SHP77 treated with DMSO at 0.1 percent for 48 hours (cell line): Measurements from ENCODE around the gene SEC16A.

ENCODE experiments used
- DNase-seq: peaks from one replicate; lab custom pipeline; 2025; lab: John Stamatoyannopoulos, UW

SEC16A gene

GRCh38 chr9:136504512-136505348, 21.9 kb upstream of the SEC16A start:
- DNase-seq: no peak

- no peak for DNase-seq
Observed at GRCh38 chr9:136502940-136503550, 20.2 kb upstream of the SEC16A start.

DNA sequence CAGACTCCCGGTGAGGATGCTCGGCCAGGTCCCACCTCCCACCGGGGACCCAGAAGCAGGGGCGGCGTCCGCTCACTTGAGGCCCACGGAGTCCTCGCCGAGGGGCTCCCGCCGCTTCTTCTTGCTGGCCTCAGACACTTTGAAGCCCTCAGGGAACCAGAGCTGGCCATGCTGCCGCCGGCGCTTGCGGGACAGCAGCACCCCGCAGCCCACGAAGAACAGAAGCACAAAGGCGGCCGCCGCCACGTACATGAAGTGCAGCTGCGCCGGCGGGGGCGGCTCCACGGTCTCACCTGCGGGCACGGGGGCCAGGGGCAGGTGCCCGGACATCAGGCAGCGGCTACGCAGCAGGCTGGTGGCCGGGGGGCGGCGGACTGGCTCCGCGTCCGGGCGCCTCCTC, 19.4 kb upstream of the SEC16A start:
- no peak for DNase-seq

DNA sequence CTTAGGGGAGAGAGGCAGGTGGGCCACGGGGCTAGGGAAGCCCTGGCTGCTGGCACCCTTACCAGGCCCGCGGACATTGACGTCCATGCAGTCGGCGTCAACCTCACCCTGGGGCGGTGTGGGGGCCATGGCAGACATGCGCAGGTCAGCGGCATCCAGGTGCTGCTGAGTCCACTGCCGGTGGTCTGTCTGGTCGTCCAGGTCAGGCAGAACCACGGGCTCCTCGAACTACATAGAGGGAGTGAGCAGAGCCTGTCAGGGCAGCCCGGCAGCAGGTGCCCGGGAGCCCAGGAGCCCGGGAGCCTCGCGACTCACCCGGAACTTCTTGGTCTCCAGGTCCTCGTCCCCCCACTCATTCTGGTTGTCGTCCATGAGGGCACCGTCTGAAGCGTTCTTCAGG, 18.8 kb upstream of the SEC16A start:
- no peak for DNase-seq

DNA sequence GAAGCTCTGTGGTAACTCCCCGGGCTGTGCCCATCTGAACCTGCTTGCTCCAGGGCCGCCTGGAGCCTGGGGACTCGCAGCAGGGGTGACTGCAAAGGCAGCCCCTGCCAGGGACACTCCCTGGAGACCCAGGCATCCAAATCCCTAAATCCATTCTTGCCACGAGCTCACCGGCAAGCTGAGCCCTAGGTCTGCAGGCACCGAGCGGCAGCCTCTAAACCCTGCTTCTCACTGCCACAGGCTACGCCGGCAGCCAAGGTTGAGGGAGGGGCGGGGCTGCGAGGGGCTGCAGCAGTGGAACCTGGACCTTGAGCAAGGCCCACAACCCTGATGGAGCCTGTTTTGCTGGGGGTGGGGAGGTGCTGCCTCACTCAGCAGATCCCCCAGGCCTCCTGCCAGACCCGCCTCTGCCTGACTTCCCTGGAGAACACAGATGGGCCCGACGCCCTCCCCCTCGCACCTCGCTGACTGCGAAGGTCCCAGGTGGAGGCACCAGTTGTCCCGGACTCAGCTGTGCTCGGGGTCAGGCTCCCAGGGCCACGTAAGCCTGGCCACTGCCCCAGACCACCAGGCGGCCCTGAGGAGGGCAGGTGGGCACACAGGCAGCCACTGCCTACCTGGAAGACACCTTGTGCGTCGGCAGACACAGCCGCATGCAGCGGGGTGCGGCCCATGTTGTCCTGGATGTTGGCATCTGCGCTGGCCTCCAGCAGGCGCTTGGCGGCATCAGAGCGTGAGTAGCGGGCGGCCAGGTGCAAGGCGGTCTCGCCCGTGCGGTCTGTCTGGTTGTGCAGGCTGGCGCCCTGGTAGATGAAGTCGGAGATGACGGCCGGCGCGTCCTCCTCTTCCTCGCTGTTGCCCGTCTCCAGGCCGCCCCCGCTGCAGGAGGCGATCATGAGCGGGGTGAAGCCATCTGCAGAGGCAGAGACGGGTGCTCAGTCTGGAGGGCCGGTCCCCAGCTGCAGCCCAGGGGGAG, 17.4 kb upstream of the SEC16A start:
- no peak for DNase-seq

DNA sequence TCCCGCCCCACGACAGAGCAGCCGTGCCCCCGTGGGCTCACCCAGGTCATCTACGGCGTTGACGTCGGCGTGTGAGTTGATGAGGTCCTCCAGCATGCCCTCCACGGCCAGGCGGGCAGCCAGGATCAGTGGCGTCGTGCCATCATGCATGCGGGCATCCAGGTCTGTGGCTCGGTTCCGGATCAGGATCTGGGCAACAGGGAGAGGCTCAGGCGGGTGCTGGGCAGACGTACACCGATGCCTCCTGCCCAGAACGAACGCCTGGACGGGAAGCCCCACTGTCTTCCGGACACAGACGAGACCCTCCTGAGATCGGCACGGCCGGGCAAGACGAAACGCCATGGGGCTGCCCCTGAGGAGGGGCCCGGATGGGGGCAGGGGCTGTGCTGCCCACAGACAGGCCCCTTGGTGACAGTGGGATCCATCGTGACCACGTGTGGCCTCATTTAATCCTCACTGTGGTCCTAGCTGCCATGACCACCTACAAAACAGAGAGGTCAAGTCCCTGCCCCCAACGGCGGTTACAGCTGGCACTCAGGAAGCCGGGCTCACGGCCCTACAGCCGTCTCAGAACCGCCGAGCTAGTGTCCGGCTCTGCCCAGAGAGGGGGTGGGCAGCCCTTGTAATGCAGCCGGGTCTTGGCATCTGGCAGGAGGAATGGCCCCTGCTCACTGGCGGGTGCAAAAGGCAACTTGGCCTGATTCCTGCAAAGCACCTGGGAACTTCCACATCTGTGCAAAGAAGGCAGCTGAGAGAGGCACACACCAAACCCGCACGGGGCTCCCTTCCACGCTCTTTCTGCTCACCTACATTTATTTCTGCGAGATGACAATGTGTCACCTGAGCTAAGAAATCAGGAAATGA, 16.5 kb upstream of the SEC16A start:
- DNase-seq: no peak

DNA sequence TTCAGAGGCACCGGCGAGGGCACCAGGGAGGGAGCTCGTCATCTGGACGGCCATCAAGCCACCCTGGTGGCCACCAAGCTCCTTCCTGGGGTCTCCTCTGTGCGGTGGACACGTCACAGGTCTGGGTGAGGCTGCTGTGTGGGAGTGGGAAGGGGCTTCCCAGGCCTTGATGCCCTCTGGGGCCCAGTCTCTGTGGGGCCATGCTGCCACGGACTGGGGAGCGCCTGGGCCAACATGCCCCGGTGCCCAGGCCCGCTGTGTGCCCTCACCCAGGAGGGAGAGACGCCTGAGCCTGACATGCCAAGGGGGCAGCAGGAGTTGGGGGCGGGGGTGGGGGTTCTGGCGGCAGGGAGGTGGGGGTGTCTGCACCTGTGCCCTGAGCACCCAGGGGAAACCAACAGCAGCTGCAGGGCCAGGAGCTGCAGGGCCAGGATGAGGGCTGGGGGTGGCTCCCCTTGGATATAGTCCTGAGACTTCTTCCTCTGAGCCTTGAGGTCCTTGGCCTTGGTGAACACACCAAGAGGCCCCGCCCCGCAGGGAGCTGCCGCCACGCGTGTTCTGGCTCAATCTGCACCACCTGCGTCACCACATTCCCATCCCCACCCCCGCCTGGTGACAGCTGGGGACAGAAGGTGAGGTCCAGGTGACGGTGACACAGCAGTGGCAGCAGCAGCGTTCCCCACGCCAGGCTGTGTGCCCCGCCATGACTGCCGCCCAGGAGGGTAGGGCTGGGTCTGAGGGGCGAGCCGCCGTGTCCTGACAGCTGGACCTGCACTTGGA, 15.3 kb upstream of the SEC16A start:
- DNase-seq: no peak

DNA sequence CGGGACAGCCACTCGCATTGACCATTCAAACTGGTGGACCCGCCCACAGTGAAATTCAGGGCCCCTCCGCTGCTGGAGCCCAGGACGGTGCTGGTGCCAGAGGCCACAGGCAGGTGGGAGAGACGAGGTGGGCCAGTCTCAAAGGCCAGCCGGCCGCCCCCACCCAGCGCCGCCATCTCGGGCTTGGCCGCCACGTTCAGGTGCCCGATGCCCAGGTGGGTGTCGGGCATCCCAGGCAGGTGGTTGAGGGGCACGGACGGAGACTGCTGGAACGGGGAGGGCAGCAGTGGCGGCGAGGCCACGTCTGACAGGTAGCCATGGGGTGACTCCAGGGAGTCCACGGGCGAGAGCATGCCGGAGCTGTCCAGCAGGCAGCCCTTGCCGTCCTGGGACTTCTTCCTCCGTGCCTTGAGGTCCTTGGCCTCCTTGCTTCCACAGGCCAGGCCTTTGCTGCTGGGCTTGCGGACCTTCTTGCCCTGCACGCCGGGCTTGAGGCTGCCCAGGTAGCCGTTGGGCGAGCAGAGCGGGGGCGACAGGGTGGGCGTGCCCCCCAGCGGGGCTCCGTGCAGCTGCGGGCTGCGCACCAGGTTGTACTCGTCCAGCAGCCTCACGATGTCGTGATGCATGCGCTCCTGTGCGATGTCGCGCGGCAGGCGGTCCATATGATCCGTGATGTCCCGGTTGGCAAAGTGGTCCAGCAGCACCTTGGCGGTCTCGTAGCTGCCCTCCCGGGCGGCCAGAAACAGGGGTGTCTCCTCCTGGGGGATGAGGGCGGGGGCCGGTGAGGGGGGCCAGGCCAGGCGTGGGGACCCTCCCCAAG, 14.2 kb upstream of the SEC16A start:
- no peak for DNase-seq

- no peak for DNase-seq
Observed at GRCh38 chr9:136496181-136496580, 13.3 kb upstream of the SEC16A start.

GRCh38 chr9:136495238-136495800, 12.5 kb upstream of the SEC16A start:
- no peak for DNase-seq

DNA sequence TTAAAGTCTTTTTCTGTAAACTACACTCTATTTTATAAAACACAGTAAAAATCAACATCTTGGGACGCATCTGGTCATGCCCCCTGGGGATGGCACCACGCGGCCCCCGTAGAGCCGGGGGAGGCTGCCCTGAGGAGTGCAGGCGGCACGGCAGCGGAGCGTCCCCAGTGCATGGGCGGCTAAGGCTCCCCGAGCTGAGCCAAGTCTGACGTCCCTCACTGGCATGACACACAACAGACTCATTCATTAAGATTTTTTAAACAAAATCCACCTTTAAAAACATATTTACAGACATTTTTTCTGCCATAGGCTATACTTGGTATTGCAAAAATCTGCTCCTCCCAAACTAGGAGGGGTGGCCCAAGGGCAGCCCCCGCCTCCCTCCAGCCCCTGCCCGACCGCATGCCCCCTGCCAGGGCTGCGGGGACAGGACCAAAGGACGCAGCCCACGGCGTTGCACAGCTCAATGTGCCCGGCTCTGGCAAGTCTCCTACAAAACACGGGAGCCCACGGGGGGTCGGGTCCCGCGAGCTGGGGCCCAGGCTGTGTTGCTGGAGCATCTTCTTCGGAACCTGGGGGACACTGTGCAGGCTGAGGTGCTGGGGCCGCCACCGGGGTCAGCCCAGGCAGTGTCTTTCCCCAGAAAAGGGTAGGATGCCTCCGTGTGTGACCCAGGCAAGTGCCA, 11.8 kb upstream of the SEC16A start:
- DNase-seq: no peak

DNA sequence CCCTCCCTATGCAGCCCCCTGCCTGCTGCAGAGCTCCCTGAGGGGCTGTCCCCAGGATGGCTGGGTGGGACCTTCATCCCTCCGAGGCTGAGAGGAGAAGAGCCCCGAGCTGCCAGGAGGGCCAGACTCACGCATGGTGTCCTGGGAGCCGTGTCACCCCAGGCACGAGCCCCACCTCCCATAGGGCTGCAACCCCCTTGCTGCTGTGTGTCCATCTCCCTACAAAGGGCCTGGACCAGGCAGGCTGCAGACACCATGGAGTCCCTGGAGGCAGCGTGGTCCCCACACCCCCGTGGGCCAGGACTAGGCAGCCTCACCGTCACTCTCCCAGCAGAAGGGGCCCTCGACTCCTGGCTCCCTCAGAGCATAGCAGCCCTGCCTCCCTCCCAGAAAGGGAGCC, 11.2 kb upstream of the SEC16A start:
- no peak for DNase-seq

- no peak for DNase-seq
Observed at GRCh38 chr9:136493567-136493971, 10.7 kb upstream of the SEC16A start.

DNA sequence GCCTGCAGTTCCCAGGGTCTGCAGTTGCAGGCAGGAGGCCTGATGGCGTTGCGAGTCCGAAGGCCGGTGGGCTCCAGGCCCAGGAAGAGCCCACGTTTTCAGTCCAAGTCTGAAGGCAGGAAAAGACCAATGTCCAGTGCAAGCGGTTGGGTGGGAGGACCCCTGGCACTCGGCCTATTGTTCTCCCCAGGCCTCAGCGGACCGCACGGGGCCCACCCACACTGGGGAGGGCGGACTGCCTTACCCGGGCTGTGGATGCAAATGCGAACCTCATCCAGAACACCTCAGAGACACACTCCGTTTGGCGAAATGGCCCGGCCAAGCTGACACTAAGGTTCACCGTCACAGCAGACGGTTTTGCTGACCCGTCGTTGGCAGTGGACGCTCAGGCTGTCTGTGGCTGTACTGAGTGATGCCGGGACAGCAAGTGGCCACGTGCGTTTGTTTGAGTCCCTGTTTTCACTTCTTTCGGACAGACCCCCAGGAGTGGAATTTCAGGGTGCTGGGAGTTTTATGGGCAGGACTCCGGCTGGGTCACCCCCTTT, 10.2 kb upstream of the SEC16A start:
- no peak for DNase-seq

DNA sequence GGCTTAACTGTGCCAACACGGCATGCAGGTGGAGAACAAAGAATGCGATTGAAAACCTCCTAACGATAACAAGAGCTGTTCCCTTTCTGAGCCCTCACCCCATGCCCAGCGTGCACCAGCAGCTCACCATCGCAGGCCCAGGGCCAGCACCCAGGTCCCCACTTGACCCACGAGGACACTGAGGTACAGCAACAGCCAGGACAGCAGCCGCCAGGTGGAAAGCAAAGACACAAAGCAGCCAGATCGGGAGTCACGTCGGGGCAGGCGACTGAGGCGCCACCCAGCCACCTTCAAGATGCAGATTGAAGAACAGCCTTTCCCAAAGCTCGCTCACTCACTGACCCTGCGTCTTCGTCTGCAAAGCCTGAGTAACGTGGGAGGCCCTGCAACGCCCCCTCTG, 6.9 kb upstream of the SEC16A start:
- DNase-seq: no peak

DNA sequence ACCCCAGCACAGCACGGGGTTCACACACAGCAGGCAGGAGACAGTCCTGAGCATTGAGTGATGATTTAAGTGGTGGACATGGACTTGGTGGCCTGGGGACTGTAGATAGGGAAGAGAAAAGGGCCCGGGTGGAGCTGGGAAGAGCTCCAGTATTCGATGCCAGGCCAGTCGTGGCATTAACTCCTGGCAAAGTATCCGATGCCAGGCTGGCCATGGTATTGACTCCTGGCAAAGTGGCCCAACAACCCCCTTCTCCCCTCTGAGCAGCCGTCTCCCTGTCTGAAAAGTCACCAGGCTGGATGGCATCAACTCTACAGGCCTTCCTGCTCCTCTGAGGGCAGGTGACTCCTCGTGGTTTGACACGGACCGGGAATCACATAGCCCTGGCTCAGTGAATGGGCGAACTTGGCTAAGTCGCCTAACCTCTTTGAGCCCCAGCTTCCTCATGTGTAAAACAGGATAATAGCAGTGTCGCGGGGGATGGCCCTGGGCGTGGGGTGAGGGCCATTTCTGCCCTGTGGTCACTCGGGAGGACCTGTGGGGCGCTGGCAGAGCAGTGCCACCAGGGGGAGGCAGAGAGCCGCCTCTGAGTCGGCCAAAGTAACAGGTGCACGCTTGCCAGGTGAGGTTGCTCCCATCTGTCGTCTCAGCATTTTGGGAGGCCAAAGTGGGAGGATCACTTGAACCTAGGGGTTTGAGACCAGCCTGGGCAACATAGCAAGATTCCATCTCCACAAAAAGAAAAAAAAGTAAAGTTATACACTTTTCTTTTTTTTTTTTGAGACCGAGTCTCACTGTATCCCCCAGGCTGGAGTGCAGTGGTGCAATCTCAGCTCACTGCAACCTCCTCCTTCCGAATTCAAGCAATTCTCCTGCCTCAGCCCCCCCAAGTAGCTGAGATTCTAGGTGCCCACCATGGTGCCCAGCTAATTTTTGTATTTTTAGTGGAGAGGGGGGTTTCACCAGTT, 5.7 kb upstream of the SEC16A start:
- DNase-seq: no peak

DNA sequence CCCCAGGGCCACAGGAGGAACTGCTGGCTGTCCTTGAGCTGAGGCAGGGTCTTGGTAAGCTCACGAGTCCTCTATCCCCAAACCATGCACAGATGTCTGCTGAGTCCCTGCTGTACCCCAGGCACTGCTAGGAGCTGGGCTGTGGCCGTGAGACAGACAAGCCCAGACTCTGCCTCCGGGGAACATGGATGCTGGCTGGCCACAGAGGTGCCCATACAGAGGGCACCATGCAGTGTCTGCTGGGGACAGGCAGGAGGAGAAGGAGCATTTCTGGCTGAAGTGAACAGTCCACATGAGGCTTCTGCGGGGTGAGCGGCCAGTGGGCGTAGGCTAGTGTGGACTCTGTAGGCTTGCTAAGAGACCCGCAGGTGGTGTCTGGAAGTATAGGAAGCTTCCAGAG, 4.8 kb upstream of the SEC16A start:
- no peak for DNase-seq
